CD4-positive, alpha-beta T cell treated with Interleukin-12 subunit alpha and Interleukin-12 subunit beta, for 1 hour (primary cell): ENCODE results near the gene TBC1D14.
A peak's percentile ranks its signal among the peaks of the same experiment; 100 is the strongest.
"Not testable (repeated sequence)": the region's sequence is repeated elsewhere in the genome, so short reads cannot be mapped to it uniquely, and the experiment has no call there.

Experiments used
- DNase-seq: peaks from one replicate; pipeline ENCODE4 v3.0.0-alpha.2; 2020

The TBC1D14 gene

GRCh38 chr4:6956087-6956433 is 46.4 kb downstream of the TBC1D14 start:
- no peak for DNase-seq

- DNase-seq = no peak
These were observed 47.0 kb downstream of the TBC1D14 start for GRCh38 chr4:6956434-6957147.

- no peak for DNase-seq
These were observed 47.5 kb downstream of the TBC1D14 start for GRCh38 chr4:6957148-6957520.

GRCh38 chr4:6957994-6958393 is 48.4 kb downstream of the TBC1D14 start:
- no peak for DNase-seq

DNA sequence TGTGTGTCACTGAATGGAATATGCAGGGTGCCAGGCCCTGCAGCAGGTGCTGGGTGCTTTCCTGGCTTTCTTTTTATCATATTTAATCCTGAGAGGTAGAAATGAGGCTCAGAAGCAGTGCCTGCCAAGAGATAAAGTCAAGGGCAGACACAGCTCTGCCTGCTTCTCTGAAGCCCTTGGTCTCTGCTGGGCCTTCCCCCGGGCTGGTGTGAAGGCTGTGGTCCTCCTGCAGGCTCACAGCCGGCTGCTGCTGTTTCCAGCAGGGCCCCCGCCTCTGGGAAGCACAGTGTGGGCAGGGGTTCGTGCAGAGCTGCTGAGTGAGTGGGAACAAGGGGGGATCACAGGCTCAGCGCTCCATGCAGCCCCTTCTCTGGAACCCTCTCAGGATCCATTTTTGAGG is 49.6 kb downstream of the TBC1D14 start:
- no peak for DNase-seq

- no peak for DNase-seq
These were observed 50.5 kb downstream of the TBC1D14 start for GRCh38 chr4:6960154-6960553.

- DNase-seq = no peak
These were observed 51.2 kb downstream of the TBC1D14 start for GRCh38 chr4:6960628-6961412.

GRCh38 chr4:6961496-6962210 is 52.0 kb downstream of the TBC1D14 start:
- DNase-seq = no peak

DNA sequence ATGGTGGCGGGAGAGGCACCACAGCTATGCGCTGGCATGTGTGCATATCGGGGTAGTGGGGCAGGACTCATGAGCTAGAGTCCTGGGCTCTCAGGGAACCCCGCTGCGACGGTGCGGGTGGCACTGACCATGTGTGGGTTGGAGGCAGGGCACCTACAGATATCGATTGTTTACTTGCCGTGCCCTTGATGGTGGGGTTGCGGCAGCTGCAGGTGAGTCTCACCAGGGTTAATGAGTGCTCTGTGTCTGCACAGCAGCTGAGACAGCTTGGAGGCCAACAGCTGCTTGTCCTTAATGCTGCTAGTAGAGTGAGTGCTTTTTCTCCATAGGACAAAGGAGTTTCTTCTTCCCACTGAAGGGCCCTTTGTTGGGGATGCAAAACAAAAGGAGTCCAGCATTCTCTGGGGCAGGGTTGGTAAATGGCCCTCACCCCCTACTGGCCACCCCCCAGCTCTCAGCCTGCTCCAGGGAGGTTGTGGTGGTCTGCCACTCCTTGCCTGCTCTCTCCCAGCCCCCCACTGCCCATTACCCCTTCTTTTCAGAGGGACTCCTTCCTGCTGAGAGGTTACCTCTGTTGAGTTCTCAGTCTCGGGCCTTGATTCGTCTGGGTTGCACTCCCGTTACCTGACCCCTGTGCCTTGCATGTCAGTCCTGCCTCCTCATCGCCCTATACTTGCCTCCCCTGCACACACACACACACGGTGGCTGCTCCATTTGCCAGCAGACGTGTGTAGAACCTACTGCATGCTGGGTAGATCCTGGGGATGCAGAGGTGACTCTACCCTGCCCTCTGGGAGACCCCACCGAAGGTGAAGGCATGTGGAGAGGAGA is 52.8 kb downstream of the TBC1D14 start:
- DNase-seq = no peak

- no peak for DNase-seq
These were observed 53.5 kb downstream of the TBC1D14 start for GRCh38 chr4:6963139-6963611.

DNA sequence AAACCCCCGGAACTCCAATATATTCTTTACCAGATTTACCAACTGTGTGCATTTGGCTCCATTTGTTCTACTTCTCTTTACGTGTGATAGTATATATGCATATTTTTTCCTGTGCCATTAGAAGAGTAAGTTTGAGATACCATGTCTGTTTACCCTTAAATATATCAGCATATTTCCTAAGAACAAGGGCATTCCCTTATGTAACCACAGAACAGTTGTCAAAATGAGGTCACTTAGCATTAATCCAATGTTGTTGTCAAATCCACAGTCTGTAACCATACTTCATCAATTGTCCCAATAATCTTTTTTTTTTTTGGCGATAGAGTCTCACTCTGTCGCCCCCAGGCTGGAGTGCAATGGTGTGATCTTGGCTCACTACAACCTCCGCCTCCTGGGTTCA is 55.2 kb downstream of the TBC1D14 start:
- no peak for DNase-seq

DNA sequence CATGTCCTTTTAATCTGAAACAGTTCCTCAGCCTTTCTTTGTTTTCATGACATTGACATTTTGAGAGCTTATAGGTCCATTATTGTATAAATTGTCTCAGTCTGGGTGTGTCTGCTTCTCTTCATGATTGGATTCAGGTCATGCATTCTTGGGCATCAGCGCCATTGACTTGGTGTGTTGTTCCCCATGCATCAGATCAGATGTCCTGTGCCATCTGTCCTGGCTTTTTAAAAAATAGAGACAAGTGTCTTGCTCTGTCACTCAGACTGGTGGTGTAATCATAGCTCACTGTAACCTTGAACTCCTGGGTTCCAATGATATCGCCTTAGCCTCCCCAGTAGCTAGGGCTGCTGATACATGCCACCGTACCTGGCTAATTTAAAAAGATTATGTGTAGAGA is 55.7 kb downstream of the TBC1D14 start:
- DNase-seq = no peak

DNA sequence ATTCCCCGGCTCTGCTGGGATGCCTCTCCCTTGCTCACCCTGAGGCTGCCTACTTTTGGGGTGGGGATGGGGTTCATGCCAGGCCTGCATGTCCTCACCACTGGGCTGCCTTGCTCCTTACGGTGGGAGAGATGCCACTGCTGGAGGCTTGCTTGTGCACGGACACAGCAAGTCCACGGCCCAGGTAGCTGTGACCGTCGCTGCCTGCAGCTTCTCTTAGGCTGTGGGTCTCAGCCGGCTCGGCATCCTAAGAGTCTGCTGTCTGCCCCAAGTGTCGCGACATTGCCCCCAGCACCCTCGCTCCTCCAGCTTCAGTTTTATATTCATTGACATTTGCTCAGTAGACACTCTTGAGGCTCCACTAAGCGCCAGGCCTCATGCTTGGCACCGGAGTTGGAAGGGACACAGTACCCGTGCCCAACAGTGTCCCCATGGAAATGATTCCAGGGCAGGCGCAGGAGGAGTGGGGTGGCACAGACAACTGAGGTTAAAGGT is 58.3 kb downstream of the TBC1D14 start:
- no peak for DNase-seq

- no peak for DNase-seq
These were observed 58.9 kb downstream of the TBC1D14 start for GRCh38 chr4:6968496-6968895.

DNA sequence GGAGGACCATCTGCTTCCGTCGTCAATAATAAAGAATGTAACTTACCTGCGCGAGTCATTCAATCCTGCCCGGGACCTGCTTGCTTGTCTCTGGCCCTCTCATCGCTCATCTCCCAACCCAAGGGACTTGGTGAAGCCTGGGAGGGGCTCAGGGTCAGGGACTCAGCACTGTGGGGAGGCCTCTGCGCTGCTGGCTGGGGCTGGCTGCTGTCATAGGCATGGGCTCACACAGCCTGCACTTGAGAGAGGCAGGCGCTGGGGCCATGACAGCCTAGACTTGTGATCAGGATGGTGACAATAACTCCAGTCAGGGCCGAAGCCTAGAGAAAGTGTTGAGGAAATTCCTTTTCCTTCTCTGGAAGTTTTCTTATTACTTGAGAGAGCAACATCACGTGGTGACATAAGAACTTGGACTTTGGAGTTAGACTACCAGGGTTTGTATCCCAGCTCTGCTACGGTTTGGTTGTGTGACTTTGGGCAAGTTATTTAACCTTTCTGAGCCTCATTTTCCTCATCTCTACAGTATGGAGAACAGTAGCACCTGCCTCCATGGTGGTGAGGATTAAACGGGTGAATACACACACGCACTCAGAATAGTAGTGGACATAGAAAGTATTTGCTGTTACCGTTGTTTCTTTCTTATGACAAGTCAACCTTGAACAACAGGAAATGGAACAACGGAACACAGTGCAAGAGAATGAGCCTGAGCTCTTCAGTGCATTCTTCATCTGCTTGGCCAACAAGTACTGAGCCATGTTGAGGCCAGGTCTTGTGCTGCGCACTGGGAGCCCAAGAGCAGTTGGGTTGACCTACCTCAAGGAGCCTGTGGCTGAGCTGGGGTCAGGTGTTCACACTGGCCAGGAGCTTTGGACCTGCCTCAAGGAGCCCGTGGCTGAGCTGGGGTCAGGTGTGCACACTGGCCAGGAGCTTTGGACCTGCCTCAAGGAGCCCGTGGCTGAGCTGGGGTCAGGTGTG is 60.5 kb downstream of the TBC1D14 start:
- DNase-seq = no peak

- no peak for DNase-seq
These were observed 62.1 kb downstream of the TBC1D14 start for GRCh38 chr4:6971536-6972374.

DNA sequence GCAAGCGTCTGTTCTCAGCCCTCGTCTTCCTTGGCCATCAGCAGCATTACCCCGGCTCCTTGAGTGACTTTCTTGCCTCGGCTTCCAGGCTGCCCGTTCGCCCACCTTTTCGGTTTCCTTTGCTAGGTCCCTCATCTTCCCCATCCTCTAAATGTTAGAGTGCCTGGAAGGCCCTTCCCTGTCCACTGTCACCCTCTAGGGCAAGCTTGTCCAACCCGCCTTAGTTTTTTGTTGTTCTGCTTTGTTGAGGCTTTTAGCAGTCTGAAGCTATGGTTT is 62.7 kb downstream of the TBC1D14 start:
- no peak for DNase-seq

DNA sequence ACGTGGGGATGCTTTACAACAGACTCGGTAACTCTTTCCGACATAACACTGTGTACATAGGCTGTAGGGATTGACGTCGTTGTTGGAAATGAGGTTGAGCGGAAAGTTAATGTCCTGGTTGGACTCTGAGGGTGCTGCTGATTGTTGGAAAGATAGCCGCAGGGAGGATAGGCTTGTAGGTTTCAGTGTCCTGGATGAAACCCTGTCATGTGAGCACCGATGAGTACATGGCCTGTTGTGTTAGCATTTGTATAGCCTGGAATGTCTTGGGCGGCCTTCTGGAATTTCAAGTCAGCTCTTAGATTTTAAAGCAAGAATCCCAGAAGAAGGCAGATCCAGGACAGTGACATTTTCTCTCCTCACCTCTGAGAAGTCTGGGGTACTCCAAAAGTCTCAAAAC is 63.3 kb downstream of the TBC1D14 start:
- no peak for DNase-seq

- DNase-seq = peak; percentile 84
These were observed 64.7 kb downstream of the TBC1D14 start for GRCh38 chr4:6974138-6974848.

DNA sequence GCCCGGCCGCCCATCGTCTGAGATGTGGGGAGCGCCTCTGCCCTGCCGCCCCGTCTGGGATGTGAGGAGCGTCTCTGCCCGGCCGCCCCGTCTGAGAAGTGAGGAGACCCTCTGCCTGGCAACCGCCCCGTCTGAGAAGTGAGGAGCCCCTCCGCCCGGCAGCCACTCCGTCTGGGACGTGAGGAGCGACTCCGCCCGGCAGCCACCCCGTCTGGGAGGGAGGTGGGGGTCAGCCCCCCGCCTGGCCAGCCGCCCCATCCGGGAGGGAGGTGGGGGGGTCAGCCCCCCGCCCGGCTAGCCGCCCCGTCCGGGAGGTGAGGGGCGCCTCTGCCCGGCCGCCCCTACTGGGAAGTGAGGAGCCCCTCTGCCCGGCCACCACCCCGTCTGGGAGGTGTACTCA is 68.2 kb downstream of the TBC1D14 start:
- DNase-seq = not testable (repeated sequence)
